A549 (cell line): ENCODE results near the gene DAZAP1. TPM values are rescaled to one million over a fixed set of nuclear protein-coding genes. Genes with fewer than 3 reads are reported as not detected.
"Not testable (repeated sequence)": the region's sequence is repeated elsewhere in the genome, so short reads cannot be mapped to it uniquely, and the experiment has no call there.

Experiments used
- ATAC-seq, 2 experiments: fragments of 200-7000 bp in 1 of 2; fragments of >200 bp in 1 of 2; cut with Nextera tagmentation in 1 of 2; cut with Tn5 transposase in 1 of 2; 3 replicates each; pipeline versions ENCODE4 v1.8.0 to v1.9.1; 2018 to 2020; ENCODE audit warnings: mild to moderate bottlenecking in 1 of 2, moderate library complexity in 1 of 2
- CTCF ChIA-PET: fragments of 300-600 bp; sonication (Branson Sonifier 250); formaldehyde crosslinking; extraction: SDS; loops from one replicate; lab custom pipeline; 2021; ENCODE audit warnings: antibody characterized with exemption, inconsistent platforms; lab: Yijun Ruan, JAX
- POLR2A ChIA-PET: fragments of 350-600 bp; formaldehyde crosslinking; extraction: SDS; loops from one replicate; lab custom pipeline; 2021; ENCODE audit warnings: antibody characterized with exemption, inconsistent platforms; lab: Yijun Ruan, JAX
- DNase-seq, 2 experiments: peaks; one replicate each; pipeline versions ENCODE4 v3.0.0 to v3.0.0-alpha.2; 2011 to 2016; ENCODE audit warnings: low read depth in 1 of 2, low spot score in 1 of 2
- FAIRE-seq: peaks from 2 replicates; lab custom pipeline; 2011; peaks lifted over from hg19 to GRCh38; lab: Jason Lieb, UNC
- H3K27ac ChIP-seq, 2 experiments: fragments of >200 bp; sonication (Bioruptor Twin); formaldehyde crosslinking; 3 replicates each; pipeline ENCODE4 v1.5.1; 2016 to 2017
- H3K4me1 ChIP-seq: fragments of >200 bp; sonication (Bioruptor Twin); formaldehyde crosslinking; 3 replicates; pipeline ENCODE4 v1.6.1; 2016
- H3K4me2 ChIP-seq: fragments of >200 bp; sonication (Bioruptor Twin); formaldehyde crosslinking; 3 replicates; pipeline ENCODE4 v1.6.1; 2016
- H3K4me3 ChIP-seq: fragments of >200 bp; sonication (Bioruptor Twin); formaldehyde crosslinking; 3 replicates; pipeline ENCODE4 v1.5.1; 2016
- H3K9me3 ChIP-seq: fragments of >200 bp; sonication (Bioruptor Twin); formaldehyde crosslinking; 3 replicates; pipeline ENCODE4 v1.6.1; 2016
- CEBPB ChIP-seq, 2 experiments: fragments of >200 bp in 1 of 2; sonication (Bioruptor Twin) in 1 of 2; formaldehyde crosslinking in 1 of 2; IDR thresholded peaks; 2 replicates each; pipeline ENCODE4 v1.6.1; 2012 to 2016
- FOSL2 ChIP-seq, 2 experiments: fragments of 450-650 bp in 1 of 2; fragments of >200 bp in 1 of 2; sonication (Bioruptor Twin) in 1 of 2; formaldehyde crosslinking; IDR thresholded peaks; 2 replicates each; pipeline versions ENCODE4 v1.5.0 to v1.6.1; 2016 to 2020; ENCODE audit warnings: mild to moderate bottlenecking in 1 of 2, moderate library complexity in 1 of 2
- HDAC2 ChIP-seq: fragments of 200-600 bp; sonication (generic); IDR thresholded peaks from 2 replicates; pipeline ENCODE4 v1.6.1; 2016
- HOXB13 ChIP-seq: fragments of 250-450 bp; sonication (Bioruptor Pico); IDR thresholded peaks from 2 replicates; pipeline ENCODE4 v1.5.0; 2020; ENCODE audit warnings: low read depth, mild to moderate bottlenecking, moderate library complexity
- JUNB ChIP-seq: fragments of >200 bp; sonication (Bioruptor Twin); formaldehyde crosslinking; IDR thresholded peaks from 2 replicates; pipeline ENCODE4 v1.6.1; 2016
- KDM5A ChIP-seq: fragments of 200-600 bp; sonication (generic); IDR thresholded peaks from 2 replicates; pipeline ENCODE4 v1.6.1; 2016; ENCODE audit warnings: antibody characterized with exemption, mild to moderate bottlenecking
- MAFK ChIP-seq: fragments of 450-650 bp; IDR thresholded peaks from 2 replicates; pipeline ENCODE4 v1.6.1; 2014; ENCODE audit not compliant: partially characterized antibody
- POLR2AphosphoS2 ChIP-seq: conservative IDR thresholded peaks from 2 replicates; pipeline ENCODE4 v1.6.1; 2012; ENCODE audit warnings: low read length, improper control_type of control experiment, inconsistent platforms
- RARB ChIP-seq: fragments of 250-450 bp; sonication (Bioruptor Pico); IDR thresholded peaks from 2 replicates; pipeline ENCODE4 v1.8.0; 2021; ENCODE audit warnings: mild to moderate bottlenecking, moderate library complexity
- RNF2 ChIP-seq: fragments of 200-600 bp; sonication (generic); IDR thresholded peaks from 2 replicates; pipeline ENCODE4 v1.6.1; 2016; ENCODE audit warnings: low read depth, mild to moderate bottlenecking, antibody characterized with exemption, moderate library complexity, borderline replicate concordance
- SREBF2 ChIP-seq: fragments of 450-650 bp; IDR thresholded peaks from 2 replicates; pipeline ENCODE4 v1.6.1; 2014; ENCODE audit warnings: mild to moderate bottlenecking, moderate library complexity
- TFCP2L1 ChIP-seq: fragments of 250-450 bp; sonication (Bioruptor Pico); IDR thresholded peaks from 2 replicates; pipeline ENCODE4 v1.5.0; 2021; ENCODE audit warnings: mild to moderate bottlenecking
- ZC3H11A ChIP-seq: fragments of 450-650 bp; IDR thresholded peaks from 2 replicates; pipeline ENCODE4 v1.6.1; 2014; ENCODE audit warnings: antibody characterized with exemption, mild to moderate bottlenecking
- ZFP36 ChIP-seq: fragments of 450-650 bp; IDR thresholded peaks from 2 replicates; pipeline ENCODE4 v1.6.1; 2014; ENCODE audit warnings: borderline replicate concordance; ENCODE audit not compliant: partially characterized antibody
- WGBS: methylation state at CpG from one replicate; pipeline ENCODE4 v1.1.6; 2017; ENCODE audit errors: missing lambda C conversion rate; 5-methylcytosine and 5-hydroxymethylcytosine counted together
- polyA plus RNA-seq, 4 experiments: library from polyadenylated mRNA; depleted of rRNA in 3 of 4; stranded (reverse); fragments of >200 nt; fragmentation: RNase III in 1 of 4; extraction: RNeasy Plus Mini Kit Qiagen cat#74134 plus additional on column Dnase treatment in 1 of 4; gene quantifications; 2 replicates in 3 of 4; 3 replicates in 1 of 4; pipeline ENCODE4 v1.2.3, GENCODE V29; 2011 to 2017
- TF ChIP-seq, protein P1 (sequence below): fragments of 250-450 bp; sonication (Bioruptor Pico); IDR thresholded peaks from 2 replicates; pipeline ENCODE4 v1.5.0; 2021; ENCODE audit warnings: mild to moderate bottlenecking, moderate library complexity, borderline replicate concordance
- TF ChIP-seq, protein P2 (sequence below): fragments of 450-650 bp; IDR thresholded peaks from 2 replicates; pipeline ENCODE4 v1.6.1; 2014; ENCODE audit warnings: antibody characterized with exemption
- TF ChIP-seq, protein P3 (sequence below): fragments of >200 bp; sonication (Bioruptor Twin); formaldehyde crosslinking; IDR thresholded peaks from 2 replicates; pipeline ENCODE4 v1.6.1; 2016

Gene DAZAP1
- polyA plus RNA-seq, 2 of the 4 experiments (the other 2 are of a cell fraction), result 58.9 to 86.3 TPM

DNA sequence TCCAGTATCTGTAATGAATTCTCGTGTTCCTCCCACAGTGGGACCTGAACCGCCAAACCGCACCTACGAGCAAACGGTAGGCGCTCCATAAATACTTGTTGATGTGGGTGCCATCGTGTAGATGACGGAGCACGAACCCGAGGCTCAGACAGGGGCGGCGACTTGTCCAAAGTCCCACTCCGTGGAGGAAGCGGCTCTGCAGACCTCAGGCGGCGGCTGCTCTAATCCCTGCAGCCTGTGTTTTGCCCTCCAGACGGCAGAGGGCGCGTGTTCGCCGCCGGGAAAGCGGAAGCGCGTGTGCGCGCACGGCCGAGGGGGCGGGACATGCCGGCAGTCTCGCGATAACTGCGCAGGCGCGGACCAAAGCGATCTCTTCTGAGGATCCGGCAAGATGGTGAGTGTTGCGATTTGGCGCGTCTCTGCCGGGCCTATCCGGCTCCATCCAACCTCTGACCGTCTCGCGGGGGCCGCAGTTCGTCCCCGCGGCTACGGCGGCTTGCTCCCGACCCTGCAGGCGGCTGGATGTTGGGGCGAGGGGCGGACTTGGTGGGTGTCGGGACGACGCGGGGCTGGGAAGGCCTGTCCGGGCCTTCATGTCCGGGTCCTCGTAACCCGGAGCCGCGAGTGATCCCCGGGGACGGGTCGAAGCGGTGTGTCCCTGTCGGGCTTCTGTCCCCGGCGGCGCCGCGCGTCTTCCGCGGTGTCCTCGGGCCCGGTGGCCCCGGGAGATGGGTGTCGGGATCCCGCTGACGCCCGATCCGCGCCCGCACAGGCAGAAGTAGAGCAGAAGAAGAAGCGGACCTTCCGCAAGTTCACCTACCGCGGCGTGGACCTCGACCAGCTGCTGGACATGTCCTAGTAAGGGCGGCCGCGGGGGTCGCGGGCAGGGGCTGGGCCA lies 30.9 kb downstream of the DAZAP1 start, which contains the start of gene RPS15 (continued):
- TF ChIP-seq JUNB (no peak), KDM5A (no peak)
- TF ChIP-seq, protein P1, sequence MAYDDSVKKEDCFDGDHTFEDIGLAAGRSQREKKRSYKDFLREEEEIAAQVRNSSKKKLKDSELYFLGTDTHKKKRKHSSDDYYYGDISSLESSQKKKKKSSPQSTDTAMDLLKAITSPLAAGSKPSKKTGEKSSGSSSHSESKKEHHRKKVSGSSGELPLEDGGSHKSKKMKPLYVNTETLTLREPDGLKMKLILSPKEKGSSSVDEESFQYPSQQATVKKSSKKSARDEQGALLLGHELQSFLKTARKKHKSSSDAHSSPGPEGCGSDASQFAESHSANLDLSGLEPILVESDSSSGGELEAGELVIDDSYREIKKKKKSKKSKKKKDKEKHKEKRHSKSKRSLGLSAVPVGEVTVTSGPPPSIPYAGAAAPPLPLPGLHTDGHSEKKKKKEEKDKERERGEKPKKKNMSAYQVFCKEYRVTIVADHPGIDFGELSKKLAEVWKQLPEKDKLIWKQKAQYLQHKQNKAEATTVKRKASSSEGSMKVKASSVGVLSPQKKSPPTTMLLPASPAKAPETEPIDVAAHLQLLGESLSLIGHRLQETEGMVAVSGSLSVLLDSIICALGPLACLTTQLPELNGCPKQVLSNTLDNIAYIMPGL (CRISPR knock-in tag), result no peak
- TF ChIP-seq, protein P2, sequence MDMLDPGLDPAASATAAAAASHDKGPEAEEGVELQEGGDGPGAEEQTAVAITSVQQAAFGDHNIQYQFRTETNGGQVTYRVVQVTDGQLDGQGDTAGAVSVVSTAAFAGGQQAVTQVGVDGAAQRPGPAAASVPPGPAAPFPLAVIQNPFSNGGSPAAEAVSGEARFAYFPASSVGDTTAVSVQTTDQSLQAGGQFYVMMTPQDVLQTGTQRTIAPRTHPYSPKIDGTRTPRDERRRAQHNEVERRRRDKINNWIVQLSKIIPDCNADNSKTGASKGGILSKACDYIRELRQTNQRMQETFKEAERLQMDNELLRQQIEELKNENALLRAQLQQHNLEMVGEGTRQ, result no peak

DNA sequence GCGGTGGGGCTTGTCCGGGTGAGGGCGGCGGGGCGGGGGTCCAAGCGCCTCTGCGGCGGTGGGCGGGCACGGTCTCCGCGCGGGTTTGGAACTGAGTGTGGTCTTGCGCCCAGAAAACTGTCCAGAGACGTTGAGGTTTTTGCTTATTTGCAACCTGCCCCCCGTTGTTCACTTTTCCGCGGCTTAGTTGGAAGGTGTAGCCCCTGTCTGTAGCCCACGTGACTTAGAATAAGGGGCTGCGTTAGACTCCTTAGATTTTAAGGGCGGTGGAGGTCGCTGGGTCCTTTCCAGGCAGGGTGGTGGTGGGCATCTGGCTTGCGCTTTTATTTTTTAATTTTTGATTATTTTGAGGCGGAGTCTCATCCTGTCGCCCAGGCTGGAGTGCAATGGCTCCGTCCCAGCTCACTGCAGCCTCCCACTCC lies 31.6 kb downstream of the DAZAP1 start:
- peaks cover 33% of the 10 kb centered on the region for H3K4me1 ChIP-seq
- 2% methylated on average over 7 of the region's 26 CpGs for whole genome bisulfite sequencing
- CTCF ChIA-PET, result interaction anchor here (0.9 to 1.7 kb wide), 2 partner anchors 18 to 38 kb away, joined by 3 to 4 read pairs; no protein-coding TSS in a partner anchor
- H3K9me3 ChIP-seq, result no peaks in the 10 kb centered on the region
- TF ChIP-seq, protein P2, result peak; percentile 34; the same call in 1 of the 2 replicates
- TF ChIP-seq RARB (no peak), SREBF2 (no peak), CEBPB (IDR thresholded peaks at IDR 0.05) (no peak), MAFK (no peak), TFCP2L1 (no peak)
- H3K4me3 ChIP-seq, result peak overlapping the region; percentile 93
- DNase-seq (no peak), ATAC-seq (peak in 1 of 2 experiments; percentile 4; a peak in 3 of 6 replicates), FAIRE-seq (no peak)
- H3K4me2 ChIP-seq, result peak overlapping the region; percentile 90
- POLR2A ChIA-PET, result no interaction called here
- H3K27ac ChIP-seq, result peak overlapping the region; percentile 93 to 99

DNA sequence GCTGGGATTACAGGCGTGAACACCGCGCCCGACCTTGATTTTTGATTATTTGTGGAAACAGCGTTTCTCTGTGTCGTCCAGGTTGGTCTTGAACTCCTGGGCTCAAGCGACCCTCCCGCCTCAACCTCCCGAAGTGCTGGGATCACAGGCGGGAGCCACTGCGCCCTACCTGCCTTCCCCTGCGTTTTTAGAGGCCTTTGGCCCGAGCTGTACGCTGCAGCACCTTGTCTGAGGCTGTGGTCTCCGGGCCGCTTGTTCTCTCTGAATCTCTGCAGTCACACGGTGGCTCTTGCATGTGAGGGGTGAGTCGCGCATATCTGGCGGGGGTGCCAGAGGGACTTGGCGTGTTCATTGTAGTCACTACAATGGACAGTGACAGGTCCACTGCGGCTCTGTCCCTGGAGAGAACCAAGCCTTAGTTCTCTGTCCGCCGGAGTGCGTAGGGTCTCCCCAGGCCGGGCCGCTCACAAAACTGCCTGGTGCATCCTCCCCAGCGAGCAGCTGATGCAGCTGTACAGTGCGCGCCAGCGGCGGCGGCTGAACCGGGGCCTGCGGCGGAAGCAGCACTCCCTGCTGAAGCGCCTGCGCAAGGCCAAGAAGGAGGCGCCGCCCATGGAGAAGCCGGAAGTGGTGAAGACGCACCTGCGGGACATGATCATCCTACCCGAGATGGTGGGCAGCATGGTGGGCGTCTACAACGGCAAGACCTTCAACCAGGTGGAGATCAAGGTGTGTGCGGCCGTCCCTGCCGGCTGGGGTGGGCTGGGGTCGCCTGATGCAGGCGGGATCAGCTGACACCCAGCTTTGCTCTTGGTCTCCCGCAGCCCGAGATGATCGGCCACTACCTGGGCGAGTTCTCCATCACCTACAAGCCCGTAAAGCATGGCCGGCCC lies 32.4 kb downstream of the DAZAP1 start:
- Histone ChIP-seq H3K4me1 (peaks cover 40% of the 10 kb centered on the region), H3K27ac (peak overlapping the region; percentile 93 to 99), H3K4me2 (peak overlapping the region; percentile 90), H3K4me3 (peak overlapping the region; percentile 93)
- peak in 1 of 2 experiments; percentile 3; a peak in 1 of 6 replicates for ATAC-seq
- H3K9me3 ChIP-seq, POLR2A ChIA-PET, FAIRE-seq, DNase-seq: not testable (repeated sequence)
- CTCF ChIA-PET, result interaction anchor here (0.9 to 1.7 kb wide), 2 partner anchors 19 to 39 kb away, joined by 3 to 4 read pairs; no protein-coding TSS in a partner anchor
- WGBS, result 28% methylated on average over 39 of the region's 57 CpGs

DNA sequence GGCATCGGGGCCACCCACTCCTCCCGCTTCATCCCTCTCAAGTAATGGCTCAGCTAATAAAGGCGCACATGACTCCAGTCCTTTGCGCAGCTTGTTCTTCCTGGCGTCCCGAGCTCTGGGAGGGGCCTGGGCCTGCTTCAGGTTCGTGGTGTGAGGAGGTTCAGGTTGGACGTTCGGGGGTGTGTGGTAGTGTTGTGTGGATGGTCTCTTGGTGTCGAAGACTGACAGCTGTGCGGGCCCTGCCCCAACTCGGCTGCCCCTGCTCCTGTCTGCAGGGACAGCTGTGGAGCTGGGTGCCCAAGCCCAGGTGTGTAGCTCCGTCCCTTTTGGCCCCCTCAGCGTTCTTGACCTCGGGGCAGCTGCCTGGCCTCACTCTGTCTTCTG lies 33.0 kb downstream of the DAZAP1 start:
- H3K27ac ChIP-seq, result peak overlapping the region in 1 of 2 experiments; percentile 99; a peak in 3 of 6 replicates
- WGBS, result 81% methylated on average over 8 of the region's 15 CpGs
- no peaks in the 10 kb centered on the region for H3K9me3 ChIP-seq
- H3K4me1 ChIP-seq, result peaks cover 42% of the 10 kb centered on the region
- CTCF ChIA-PET, result interaction anchor here (0.7 to 1.7 kb wide), 2 partner anchors 14 to 20 kb away, joined by 3 read pairs; no protein-coding TSS in a partner anchor
- POLR2A ChIA-PET, result no interaction called here
- DNase-seq (no peak), ATAC-seq (no peak), FAIRE-seq (no peak)
- peak overlapping the region; percentile 93 for H3K4me3 ChIP-seq
- TF ChIP-seq HDAC2 (no peak), FOSL2 (IDR thresholded peaks at IDR 0.05) (no peak), FOSL2 (CRISPR knock-in tag; IDR thresholded peaks at IDR 0.05) (no peak), RNF2 (no peak), HOXB13 (CRISPR knock-in tag) (no peak), ZC3H11A (no peak), ZFP36 (no peak), MAFK (no peak), POLR2AphosphoS2 (no peak)
- TF ChIP-seq, protein P3, sequence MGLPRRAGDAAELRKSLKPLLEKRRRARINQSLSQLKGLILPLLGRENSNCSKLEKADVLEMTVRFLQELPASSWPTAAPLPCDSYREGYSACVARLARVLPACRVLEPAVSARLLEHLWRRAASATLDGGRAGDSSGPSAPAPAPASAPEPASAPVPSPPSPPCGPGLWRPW, result no peak
- TF ChIP-seq, all 56 proteins: peak for 0
- H3K4me2 ChIP-seq, result peak overlapping the region; percentile 90
